ENCODE measurements around the gene CCDC78. TPM values are rescaled to one million over a fixed set of nuclear protein-coding genes. Genes with fewer than 3 reads are reported as not detected.

The CCDC78 gene
- total RNA-seq, 1 donor from 2014 or later: 0.85 TPM

DNA sequence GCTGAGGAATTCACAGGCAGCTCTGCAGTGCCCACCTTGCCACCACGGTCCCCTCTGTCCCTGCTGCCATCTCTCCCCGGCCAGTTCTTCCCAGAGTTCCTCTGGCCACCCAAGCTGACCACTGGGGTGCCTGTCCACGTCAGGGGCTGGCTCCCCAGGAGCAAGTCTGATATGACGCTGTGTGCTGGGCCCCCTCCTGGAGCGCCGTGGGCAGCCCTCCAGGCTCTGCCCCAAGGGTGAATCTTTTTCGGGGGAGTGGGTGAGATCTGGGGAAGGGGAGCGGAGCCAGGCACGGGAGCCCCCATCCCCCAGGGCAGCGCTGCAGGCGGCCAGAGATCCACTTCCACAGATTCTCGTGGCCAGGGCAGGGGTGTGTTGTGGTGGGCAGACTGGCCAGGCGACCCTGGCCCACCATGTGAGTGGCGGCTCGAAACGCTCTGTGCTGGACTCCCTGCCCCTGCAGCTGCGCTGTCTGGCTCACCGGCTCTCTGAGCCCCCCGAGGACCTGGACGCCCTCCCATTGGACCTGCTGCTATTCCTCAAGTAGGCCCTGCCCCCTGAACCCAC lies 38.0 kb upstream of the CCDC78 start:
- no peak overlapping the region for H3K27ac Mint-ChIP-seq (ENCODE audit: unreplicated experiment)
- TF ChIP-seq, protein P1, sequence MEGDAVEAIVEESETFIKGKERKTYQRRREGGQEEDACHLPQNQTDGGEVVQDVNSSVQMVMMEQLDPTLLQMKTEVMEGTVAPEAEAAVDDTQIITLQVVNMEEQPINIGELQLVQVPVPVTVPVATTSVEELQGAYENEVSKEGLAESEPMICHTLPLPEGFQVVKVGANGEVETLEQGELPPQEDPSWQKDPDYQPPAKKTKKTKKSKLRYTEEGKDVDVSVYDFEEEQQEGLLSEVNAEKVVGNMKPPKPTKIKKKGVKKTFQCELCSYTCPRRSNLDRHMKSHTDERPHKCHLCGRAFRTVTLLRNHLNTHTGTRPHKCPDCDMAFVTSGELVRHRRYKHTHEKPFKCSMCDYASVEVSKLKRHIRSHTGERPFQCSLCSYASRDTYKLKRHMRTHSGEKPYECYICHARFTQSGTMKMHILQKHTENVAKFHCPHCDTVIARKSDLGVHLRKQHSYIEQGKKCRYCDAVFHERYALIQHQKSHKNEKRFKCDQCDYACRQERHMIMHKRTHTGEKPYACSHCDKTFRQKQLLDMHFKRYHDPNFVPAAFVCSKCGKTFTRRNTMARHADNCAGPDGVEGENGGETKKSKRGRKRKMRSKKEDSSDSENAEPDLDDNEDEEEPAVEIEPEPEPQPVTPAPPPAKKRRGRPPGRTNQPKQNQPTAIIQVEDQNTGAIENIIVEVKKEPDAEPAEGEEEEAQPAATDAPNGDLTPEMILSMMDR (IDR thresholded peaks at IDR 0.05; ENCODE audit: unreplicated experiment): no peak

DNA sequence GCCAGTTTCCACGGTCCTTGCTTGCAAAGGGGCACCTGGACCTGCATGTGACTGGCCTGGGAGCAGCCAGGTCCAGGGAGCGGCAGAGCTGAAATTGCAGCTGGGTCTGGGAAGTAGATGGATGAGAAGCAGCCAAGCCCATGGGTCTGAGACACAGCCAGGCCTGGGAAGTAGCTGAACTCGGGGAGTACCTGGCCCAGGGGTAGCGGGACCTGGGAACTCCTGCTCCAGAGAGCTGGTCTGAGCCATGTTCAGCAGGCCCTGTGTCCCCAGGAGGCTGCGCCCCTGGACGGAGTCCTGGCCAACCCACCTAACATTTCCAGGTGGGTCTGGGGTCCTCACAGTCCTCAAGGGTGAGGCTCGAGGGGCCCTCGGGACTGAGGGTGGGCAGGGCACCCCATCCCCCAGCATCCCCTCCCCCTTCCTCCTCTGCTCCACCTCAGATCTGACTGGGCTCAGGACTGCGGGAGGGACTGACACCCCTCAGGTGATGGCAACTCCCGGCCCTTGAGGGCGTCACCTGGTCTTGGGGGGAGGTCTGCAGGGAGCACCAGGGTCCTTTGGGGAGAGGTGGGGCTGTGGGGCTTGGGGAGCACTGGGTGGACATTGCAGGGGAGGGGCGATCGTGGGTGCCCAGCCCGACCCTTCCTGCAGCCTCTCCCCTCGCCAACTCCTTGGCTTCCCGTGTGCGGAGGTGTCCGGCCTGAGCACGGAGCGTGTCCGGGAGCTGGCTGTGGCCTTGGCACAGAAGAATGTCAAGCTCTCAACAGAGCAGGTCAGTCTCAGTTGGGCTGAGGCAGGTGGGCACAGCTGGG lies 37.3 kb upstream of the CCDC78 start:
- Mint-ChIP-seq H3K4me1 (ENCODE audit: unreplicated experiment) (no peaks in the 10 kb centered on the region), H3K4me3 (ENCODE audit: unreplicated experiment) (no peak overlapping the region), H3K27me3 (ENCODE audit: unreplicated experiment) (peaks cover 4% of the 10 kb centered on the region), H3K27ac (ENCODE audit: unreplicated experiment) (no peak overlapping the region), H3K36me3 (ENCODE audit: low read depth, unreplicated experiment) (no peaks in the 10 kb centered on the region), H3K9me3 (ENCODE audit: unreplicated experiment) (no peaks in the 10 kb centered on the region)
- TF ChIP-seq, protein P1 (IDR thresholded peaks at IDR 0.05; ENCODE audit: unreplicated experiment): no peak
- DNase-seq (ENCODE audit: low spot score): no peak

More for the DNA sequence above, 38.0 kb upstream of the CCDC78 start:
- Mint-ChIP-seq H3K9me3 (ENCODE audit: unreplicated experiment) (no peaks in the 10 kb centered on the region), H3K36me3 (ENCODE audit: low read depth, unreplicated experiment) (no peaks in the 10 kb centered on the region), H3K27me3 (ENCODE audit: unreplicated experiment) (peaks cover 4% of the 10 kb centered on the region), H3K4me3 (ENCODE audit: unreplicated experiment) (no peak overlapping the region), H3K4me1 (ENCODE audit: unreplicated experiment) (no peaks in the 10 kb centered on the region)
- DNase-seq (ENCODE audit: low spot score): no peak

DNA sequence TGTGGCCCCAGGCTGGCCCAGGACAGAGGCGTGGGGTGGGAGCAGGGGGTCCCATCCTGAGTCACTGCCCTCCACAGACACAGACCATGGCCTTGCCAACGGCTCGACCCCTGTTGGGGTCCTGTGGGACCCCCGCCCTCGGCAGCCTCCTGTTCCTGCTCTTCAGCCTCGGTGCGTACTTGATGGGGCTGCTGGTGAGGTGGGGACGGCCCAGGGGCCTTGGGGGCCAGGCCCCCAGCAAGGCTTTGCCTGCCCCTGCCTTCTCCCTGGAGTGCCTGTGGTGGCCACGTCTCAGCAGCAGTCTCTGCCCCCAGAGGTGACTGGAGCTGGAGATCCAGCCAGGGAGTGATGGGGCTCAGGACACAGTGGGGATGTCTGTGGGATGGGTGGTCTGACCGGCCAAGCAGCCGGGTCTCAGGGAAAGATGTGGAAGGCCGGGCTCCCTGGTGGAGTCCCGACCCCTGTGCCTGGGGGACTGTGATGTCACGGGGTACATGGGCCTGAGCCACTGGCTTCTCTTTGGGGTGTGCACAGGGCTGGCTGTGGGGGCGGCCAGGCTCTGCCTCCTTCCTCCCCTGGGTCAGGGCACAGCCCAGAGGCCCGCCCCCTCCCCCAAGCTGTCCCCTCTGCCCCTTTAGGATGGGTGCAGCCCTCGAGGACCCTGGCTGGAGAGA lies 36.5 kb upstream of the CCDC78 start:
- H3K36me3 Mint-ChIP-seq (ENCODE audit: low read depth, unreplicated experiment): no peaks in the 10 kb centered on the region
- DNase-seq (ENCODE audit: low spot score): no peak
- TF ChIP-seq, protein P1 (IDR thresholded peaks at IDR 0.05; ENCODE audit: unreplicated experiment): no peak
- H3K4me3 Mint-ChIP-seq (ENCODE audit: unreplicated experiment): no peak overlapping the region
- no peak overlapping the region for H3K27ac Mint-ChIP-seq (ENCODE audit: unreplicated experiment)
- no peaks in the 10 kb centered on the region for H3K9me3 Mint-ChIP-seq (ENCODE audit: unreplicated experiment)
- no peaks in the 10 kb centered on the region for H3K4me1 Mint-ChIP-seq (ENCODE audit: unreplicated experiment)
- peaks cover 4% of the 10 kb centered on the region for H3K27me3 Mint-ChIP-seq (ENCODE audit: unreplicated experiment)

DNA sequence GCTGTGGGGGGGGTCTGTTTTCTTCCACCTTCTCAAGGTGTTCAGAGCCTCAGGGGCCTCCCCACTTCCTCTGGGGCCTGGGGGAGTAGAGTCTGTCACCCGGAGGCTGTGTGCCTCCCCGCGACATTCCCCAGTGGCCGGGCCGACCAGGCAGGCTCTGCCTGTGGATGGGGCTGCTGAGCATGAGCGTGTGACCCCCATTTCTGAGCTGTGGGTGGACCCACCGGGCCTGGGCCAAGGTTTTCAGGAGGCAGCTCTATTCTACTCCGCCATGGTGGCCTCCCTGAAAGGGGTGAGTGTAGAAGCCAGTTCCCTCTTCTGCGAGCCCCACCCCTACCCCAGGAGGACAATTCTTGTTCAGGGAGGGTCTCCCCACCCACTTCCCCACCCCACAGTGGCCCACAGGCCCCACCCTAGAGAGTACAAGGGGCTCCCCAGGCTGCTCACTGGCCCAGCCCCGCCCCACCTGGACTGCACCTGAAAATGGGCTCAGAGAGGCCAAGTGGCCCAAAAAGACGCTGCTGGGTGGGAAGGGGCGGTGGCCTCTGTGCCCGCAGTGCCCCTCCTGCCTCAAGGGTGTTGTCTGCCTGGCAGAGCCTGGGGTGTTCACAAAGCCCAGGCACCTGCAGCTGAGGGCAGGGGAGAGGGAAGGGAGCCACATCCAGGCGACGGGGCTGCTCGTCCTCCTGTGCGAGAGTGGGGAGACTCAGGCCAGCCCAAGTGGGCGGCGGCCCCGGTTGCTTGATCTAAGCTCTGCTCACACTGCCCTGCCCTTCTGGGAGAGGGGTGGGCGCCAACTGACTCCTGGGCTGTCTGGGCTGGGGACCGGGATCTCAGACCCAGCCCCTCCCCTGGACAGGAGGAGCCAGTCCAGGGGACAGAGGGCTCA lies 35.6 kb upstream of the CCDC78 start:
- Mint-ChIP-seq H3K4me1 (ENCODE audit: unreplicated experiment) (no peaks in the 10 kb centered on the region), H3K36me3 (ENCODE audit: low read depth, unreplicated experiment) (no peaks in the 10 kb centered on the region), H3K27ac (ENCODE audit: unreplicated experiment) (no peak overlapping the region), H3K4me3 (ENCODE audit: unreplicated experiment) (no peak overlapping the region), H3K27me3 (ENCODE audit: unreplicated experiment) (peaks cover 4% of the 10 kb centered on the region), H3K9me3 (ENCODE audit: unreplicated experiment) (no peaks in the 10 kb centered on the region)
- no peak for DNase-seq (ENCODE audit: low spot score)
- TF ChIP-seq, protein P1 (IDR thresholded peaks at IDR 0.05; ENCODE audit: unreplicated experiment): no peak
